ENCODE results near the gene NFIX.

Gene NFIX

GRCh38 chr19:13095934-13096927, 101.0 kb downstream of the NFIX start:
- no peak for DNase-seq

DNA sequence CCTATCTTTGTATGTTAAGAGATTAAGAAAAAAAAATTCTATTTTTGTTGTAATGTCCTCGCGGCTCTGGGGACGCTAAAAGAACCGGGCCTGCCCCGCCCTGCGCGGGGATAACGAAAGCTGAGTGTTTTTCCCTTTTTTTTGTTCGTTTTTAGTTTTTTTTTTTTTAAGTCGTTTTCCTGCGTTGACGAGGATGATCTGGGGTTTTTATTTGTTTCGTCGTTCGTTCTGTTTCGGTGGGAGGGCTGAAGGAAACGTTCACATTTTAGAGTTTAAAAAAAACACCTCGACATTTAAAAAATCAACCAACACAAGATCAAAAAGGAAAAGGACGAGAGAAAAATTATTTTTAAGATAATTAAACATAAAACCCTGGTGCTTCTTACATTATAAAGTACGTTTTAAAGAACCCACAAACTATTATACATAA, 101.8 kb downstream of the NFIX start:
- DNase-seq = no peak

DNA sequence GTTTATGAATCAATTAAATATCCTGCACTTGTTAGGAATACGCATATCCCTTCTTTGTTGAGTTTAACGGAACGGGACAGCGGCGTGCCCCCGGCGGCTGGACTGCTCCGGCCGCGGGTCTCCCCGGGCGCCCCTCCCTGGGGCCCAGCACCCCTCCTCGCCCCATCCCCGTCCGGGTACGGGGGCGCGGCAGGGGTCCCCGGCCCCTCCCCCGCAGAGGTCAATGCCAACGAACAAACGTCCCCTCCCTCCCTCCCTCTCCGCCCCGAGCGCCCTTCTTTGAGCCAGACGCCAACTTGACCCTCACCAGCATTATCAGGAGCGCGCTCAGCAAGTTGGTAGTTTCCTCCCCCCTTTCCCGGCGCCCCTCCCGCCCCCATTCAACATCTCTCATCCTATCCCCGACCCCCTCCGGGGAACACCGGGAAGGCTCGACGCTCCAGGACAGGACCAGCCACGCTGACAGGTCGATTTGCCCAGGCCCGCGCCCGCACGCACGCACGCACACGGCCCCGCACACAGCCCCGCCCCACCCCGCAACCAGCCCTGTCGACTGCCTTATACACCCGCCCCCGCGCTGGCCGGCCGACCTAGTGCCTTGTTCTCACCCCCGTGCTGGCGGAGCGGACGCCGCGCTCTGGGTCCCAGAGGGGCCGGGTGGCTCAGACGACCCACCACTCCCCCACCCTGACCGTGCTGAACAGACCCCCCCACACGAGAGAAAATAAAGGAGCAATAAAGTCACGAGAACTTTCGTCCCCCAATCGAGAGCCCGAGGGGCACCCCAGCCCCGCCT, 102.4 kb downstream of the NFIX start:
- DNase-seq = no peak

DNA sequence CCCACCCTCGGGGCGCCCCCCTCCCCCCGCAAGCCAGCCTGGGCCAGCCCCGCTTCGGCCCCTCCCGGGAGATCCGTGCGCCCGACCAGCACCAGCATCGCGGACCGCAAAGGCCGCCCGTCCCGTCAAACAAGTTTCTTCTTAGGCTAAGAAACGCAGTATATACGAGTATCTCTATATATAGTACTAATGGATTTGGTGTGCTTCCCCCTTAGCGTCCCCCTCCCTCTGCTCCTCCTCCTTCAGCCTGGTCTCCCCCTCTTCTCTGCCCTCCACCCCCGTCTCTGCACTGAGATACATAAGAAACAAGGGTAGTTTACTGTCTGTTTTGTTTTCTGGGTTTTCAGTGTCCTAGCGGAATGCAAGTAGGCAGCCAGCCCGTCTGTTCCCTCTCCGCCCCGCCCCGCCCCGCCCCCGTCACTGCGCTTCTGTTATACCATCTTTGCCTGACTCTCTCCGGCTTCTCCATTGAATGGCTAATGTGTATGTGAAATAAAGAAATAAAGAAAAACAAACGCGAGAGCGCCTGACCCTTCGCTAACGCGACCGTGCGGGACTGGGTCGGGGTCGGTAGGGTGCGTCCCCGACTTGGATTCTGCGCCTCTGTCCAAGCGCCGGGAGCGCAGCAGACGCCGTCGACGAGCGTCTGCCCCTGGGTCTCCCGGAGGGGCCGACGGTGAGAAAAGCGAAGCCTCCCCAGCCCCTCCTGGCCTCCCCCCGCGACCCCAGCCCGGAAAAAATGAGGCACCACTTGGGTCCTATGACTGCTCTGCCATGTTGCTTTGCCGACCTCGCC, 103.2 kb downstream of the NFIX start:
- no peak for DNase-seq

- no peak for DNase-seq
Measured at GRCh38 chr19:13099073-13099999, 104.1 kb downstream of the NFIX start.

DNA sequence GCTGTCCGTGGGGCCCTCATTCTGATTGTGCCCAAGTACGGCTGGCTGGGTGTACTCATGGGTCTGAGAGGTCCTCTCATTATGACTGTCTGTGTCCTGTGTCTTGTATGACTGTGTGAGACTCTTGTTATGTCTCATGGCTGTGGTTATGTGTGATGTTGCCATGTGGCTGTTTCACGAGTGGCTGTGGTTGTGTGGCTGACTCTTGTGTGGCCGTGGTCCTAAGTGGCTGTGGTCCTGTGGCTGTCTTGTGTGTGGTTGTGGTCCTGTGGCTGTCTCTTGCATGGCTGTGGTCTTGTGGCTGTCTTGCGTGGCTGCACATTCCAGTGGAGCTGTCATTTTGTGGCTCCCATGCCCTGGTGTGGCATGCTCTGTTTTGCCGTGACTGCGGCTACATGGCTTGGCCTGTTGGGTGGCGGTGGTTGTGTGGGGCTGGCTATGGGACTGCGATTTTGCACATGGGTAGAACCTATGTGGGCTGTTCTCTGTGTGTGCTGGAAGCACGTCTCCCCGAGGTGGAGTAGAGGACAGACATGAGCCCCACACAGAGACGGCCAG, 104.8 kb downstream of the NFIX start:
- no peak for DNase-seq

GRCh38 chr19:13100841-13101589, 105.7 kb downstream of the NFIX start:
- no peak for DNase-seq

- no peak for DNase-seq
Measured at GRCh38 chr19:13101590-13102415, 106.5 kb downstream of the NFIX start.

GRCh38 chr19:13102416-13102665, 107.1 kb downstream of the NFIX start:
- DNase-seq = no peak

GRCh38 chr19:13102666-13103580, 107.6 kb downstream of the NFIX start, which contains the start of gene LYL1:
LYL1 (minus strand) TSS chr19:13102858; CDS start chr19:13101171, 1,687 bp downstream.
- no peak for DNase-seq

GRCh38 chr19:13103581-13104359, 108.5 kb downstream of the NFIX start:
- no peak for DNase-seq

GRCh38 chr19:13104360-13104847, 109.1 kb downstream of the NFIX start:
- no peak for DNase-seq

- DNase-seq = no peak
Measured at GRCh38 chr19:13104848-13105711, 109.8 kb downstream of the NFIX start.

GRCh38 chr19:13109361-13110098, 114.3 kb downstream of the NFIX start:
- no peak for DNase-seq

DNA sequence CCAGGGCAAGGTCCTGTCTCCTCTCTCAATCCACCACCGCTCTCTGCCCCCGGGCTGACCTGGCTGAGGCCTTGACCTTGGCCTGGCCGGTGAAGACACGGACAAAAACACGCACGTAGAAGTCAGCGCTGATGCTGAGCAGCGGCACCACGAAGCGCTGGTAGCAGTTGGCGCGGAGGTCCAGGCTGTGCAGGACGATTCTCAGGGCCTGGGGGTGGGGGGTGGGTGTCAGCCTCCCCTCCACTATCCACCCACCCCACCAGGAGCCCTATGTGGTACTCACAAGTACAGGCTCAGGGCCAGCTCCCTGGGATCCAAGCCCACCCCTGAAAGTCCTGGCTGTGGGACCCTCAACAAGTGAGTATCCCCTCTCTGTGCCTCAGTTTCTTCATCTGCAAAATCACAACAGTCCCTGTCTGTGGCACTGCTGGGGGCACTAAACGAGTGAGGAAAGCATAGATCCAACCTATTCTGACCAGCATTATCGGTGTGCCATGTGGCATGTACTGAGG, 114.9 kb downstream of the NFIX start:
- no peak for DNase-seq

- DNase-seq = no peak
Measured at GRCh38 chr19:13112555-13112954, 117.3 kb downstream of the NFIX start.
